HCT116 (cell line): Measurements from ENCODE around the gene UBAC2. TPM values are rescaled to one million over a fixed set of nuclear protein-coding genes. Genes with fewer than 3 reads are reported as not detected.

Experiments used
- ATAC-seq: fragments of 200-7000 bp; cut with Tn5 transposase; 2 replicates; pipeline ENCODE4 v1.9.1; 2020; ENCODE audit warnings: mild to moderate bottlenecking, moderate library complexity
- BruUV-seq: library from RNA; stranded (reverse); fragments of 400-500 nt; replicated peaks from 2 replicates; lab custom pipeline; 2021; lab: Mats Ljungman, UMichigan
- CTCF ChIA-PET: fragments of 300-600 bp; sonication (Branson Sonifier 250); formaldehyde crosslinking; loops from one replicate; lab custom pipeline; 2021; ENCODE audit warnings: antibody characterized with exemption; lab: Charles Lee
- POLR2A ChIA-PET: fragments of 300-600, 350-600 bp; sonication (Branson Sonifier 250); formaldehyde crosslinking; loops from one replicate; lab custom pipeline; 2021; ENCODE audit warnings: antibody characterized with exemption; lab: Charles Lee
- RAD21 ChIA-PET, 2 experiments: fragments of 300-600 bp; sonication (Branson Sonifier 250); formaldehyde crosslinking; loops; one replicate each; lab custom pipeline; 2023; ENCODE audit warnings: low total read pairs in 2 of 2; ENCODE audit not compliant: uncharacterized antibody in 2 of 2, unreplicated experiment in 2 of 2, low non-redundant PET in 1 of 2; lab: Charles Lee
- DNase-seq: peaks from one replicate; pipeline ENCODE4 v3.0.0-alpha.2; 2010; ENCODE audit warnings: low read depth, low spot score
- H2AFZ ChIP-seq: fragments of 200-600 bp; shearing (Covaris generic), sonication (generic); 2 replicates; pipeline ENCODE4 v1.6.1; 2017; ENCODE audit warnings: low read depth, mixed run types, mixed read lengths, antibody characterized with exemption, low read length; ENCODE audit not compliant: poor library complexity, severe bottlenecking
- H3K27ac ChIP-seq: 2 replicates; pipeline ENCODE4 v1.5.1; 2012; ENCODE audit warnings: low read depth, low read length
- H3K27me3 ChIP-seq: fragments of 200-600 bp; sonication (generic); 2 replicates; pipeline ENCODE4 v1.6.1; 2016; ENCODE audit warnings: mixed run types, low read length, mixed read lengths; ENCODE audit not compliant: insufficient read depth
- H3K36me3 ChIP-seq, 2 experiments: fragments of 200-500 bp in 1 of 2; fragments of 200-600 bp in 1 of 2; sonication (Bioruptor generic) in 1 of 2; sonication (generic) in 1 of 2; 2 replicates each; pipeline versions ENCODE4 v1.5.1 to v1.6.1; 2014 to 2016; ENCODE audit warnings: low read length in 2 of 2, inconsistent platforms in 1 of 2, mixed read lengths in 1 of 2, mixed run types in 1 of 2; ENCODE audit not compliant: insufficient read depth in 2 of 2, control insufficient read depth in 1 of 2
- H3K4me1 ChIP-seq, 2 experiments: fragments of 200-600 bp in 1 of 2; sonication (generic) in 1 of 2; 2 replicates each; pipeline versions ENCODE4 v1.5.1 to v1.6.1; 2012 to 2017; ENCODE audit warnings: low read length in 2 of 2, inconsistent platforms in 1 of 2, mild to moderate bottlenecking in 1 of 2, mixed read lengths in 1 of 2, mixed run types in 1 of 2, moderate library complexity in 1 of 2; ENCODE audit not compliant: insufficient read depth in 2 of 2, control insufficient read depth in 1 of 2
- H3K4me2 ChIP-seq: fragments of 200-600 bp; sonication (generic); 2 replicates; pipeline ENCODE4 v1.6.1; 2017; ENCODE audit warnings: mixed run types, low read length, mixed read lengths
- H3K4me3 ChIP-seq, 2 experiments: fragments of 200-600 bp in 1 of 2; sonication (generic) in 1 of 2; replicated peaks in 1 of 2; 2 replicates each; pipeline ENCODE4 v1.5.1; 2011 to 2016; ENCODE audit warnings: low read length in 2 of 2, control low read depth in 1 of 2, low read depth in 1 of 2, mild to moderate bottlenecking in 1 of 2, mixed read lengths in 1 of 2, mixed run types in 1 of 2
- H3K79me2 ChIP-seq: fragments of 200-600 bp; sonication (generic); 2 replicates; pipeline ENCODE4 v1.6.1; 2017; ENCODE audit warnings: mild to moderate bottlenecking, mixed run types, low read length, moderate library complexity, mixed read lengths; ENCODE audit not compliant: insufficient read depth
- H3K9ac ChIP-seq: fragments of 200-600 bp; sonication (generic); 2 replicates; pipeline ENCODE4 v1.6.1; 2016; ENCODE audit warnings: low read length, mixed read lengths
- H3K9me2 ChIP-seq: fragments of 200-600 bp; sonication (generic), shearing (Covaris generic); 2 replicates; pipeline ENCODE4 v1.6.1; 2017; ENCODE audit warnings: mixed run types, mild to moderate bottlenecking, moderate library complexity; ENCODE audit not compliant: insufficient read depth
- H3K9me3 ChIP-seq, 2 experiments: fragments of 200-500 bp in 1 of 2; fragments of 200-600 bp in 1 of 2; sonication (Bioruptor generic) in 1 of 2; sonication (generic) in 1 of 2; 2 replicates each; pipeline ENCODE4 v1.6.1; 2014 to 2017; ENCODE audit warnings: low read length in 2 of 2, mixed read lengths in 2 of 2, inconsistent platforms in 1 of 2, low read depth in 1 of 2, mild to moderate bottlenecking in 1 of 2, mixed run types in 1 of 2, moderate library complexity in 1 of 2; ENCODE audit not compliant: control insufficient read depth in 1 of 2, insufficient read depth in 1 of 2
- H4K20me1 ChIP-seq: fragments of 200-600 bp; sonication (generic), shearing (Covaris generic); 2 replicates; pipeline ENCODE4 v1.6.1; 2017; ENCODE audit warnings: mixed run types, mild to moderate bottlenecking, moderate library complexity; ENCODE audit not compliant: insufficient read depth
- ATF3 ChIP-seq: IDR thresholded peaks from 2 replicates; pipeline ENCODE4 v1.6.1; 2012
- CBX3 ChIP-seq: IDR thresholded peaks from 2 replicates; pipeline ENCODE4 v1.6.1; 2012; ENCODE audit warnings: low read depth
- CEBPB ChIP-seq: IDR thresholded peaks from 2 replicates; pipeline ENCODE4 v1.6.1; 2012; ENCODE audit warnings: low read depth
- CTCF ChIP-seq, 3 experiments: fragments of 200-600 bp in 1 of 3; sonication (generic) in 1 of 3; IDR thresholded peaks in 2 of 3; conservative IDR thresholded peaks in 1 of 3; 2 replicates each; pipeline ENCODE4 v1.5.1; 2012 to 2017; ENCODE audit warnings: low read depth in 2 of 3, low read length in 2 of 3, antibody characterized with exemption in 1 of 3, borderline replicate concordance in 1 of 3, control low read depth in 1 of 3, mild to moderate bottlenecking in 1 of 3, mixed read lengths in 1 of 3, mixed run types in 1 of 3, moderate library complexity in 1 of 3; ENCODE audit not compliant: insufficient read depth in 1 of 3
- EGR1 ChIP-seq: IDR thresholded peaks from 2 replicates; pipeline ENCODE4 v1.6.1; 2012; ENCODE audit warnings: low read depth
- EZH2phosphoT487 ChIP-seq: fragments of 200-600 bp; IDR thresholded peaks from 2 replicates; pipeline ENCODE4 v1.6.1; 2018; ENCODE audit warnings: antibody characterized with exemption, borderline replicate concordance
- MAX ChIP-seq: IDR thresholded peaks from 2 replicates; pipeline ENCODE4 v1.6.1; 2012
- POLR2A ChIP-seq: IDR thresholded peaks from 2 replicates; pipeline ENCODE4 v1.7.0; 2011; ENCODE audit warnings: borderline replicate concordance; ENCODE audit not compliant: insufficient read depth, insufficient read length; ENCODE audit errors: extremely low read depth
- POLR2AphosphoS5 ChIP-seq: IDR thresholded peaks from 2 replicates; pipeline ENCODE4 v1.6.1; 2011; ENCODE audit warnings: mild to moderate bottlenecking, low read depth, low read length, moderate library complexity
- REST ChIP-seq: IDR thresholded peaks from 2 replicates; pipeline ENCODE4 v1.6.1; 2012; ENCODE audit warnings: low read depth
- SIN3A ChIP-seq: IDR thresholded peaks from 2 replicates; pipeline ENCODE4 v1.6.1; 2012; ENCODE audit warnings: low read depth
- SRF ChIP-seq: IDR thresholded peaks from 2 replicates; pipeline ENCODE4 v1.6.1; 2012; ENCODE audit warnings: low read depth
- TCF7L2 ChIP-seq: IDR thresholded peaks from 2 replicates; pipeline ENCODE4 v1.7.0; 2011; ENCODE audit warnings: borderline replicate concordance, inconsistent platforms; ENCODE audit not compliant: insufficient read depth, insufficient read length; ENCODE audit errors: extremely low read depth
- YY1 ChIP-seq: IDR thresholded peaks from 2 replicates; pipeline ENCODE4 v1.6.1; 2011; ENCODE audit warnings: low read length, low read depth, moderate library complexity, mild to moderate bottlenecking; ENCODE audit not compliant: insufficient replicate concordance; ENCODE audit errors: extremely low read depth
- ZBTB33 ChIP-seq: IDR thresholded peaks from 2 replicates; pipeline ENCODE4 v1.6.1; 2011; ENCODE audit warnings: mild to moderate bottlenecking, low read length, moderate library complexity; ENCODE audit not compliant: insufficient replicate concordance; ENCODE audit errors: extremely low read depth
- ZFX ChIP-seq: fragments of 450-650 bp; IDR thresholded peaks from 2 replicates; pipeline ENCODE4 v1.6.1; 2017
- ZNF274 ChIP-seq: fragments of 200-500 bp; sonication (Bioruptor generic); IDR thresholded peaks from 2 replicates; pipeline ENCODE4 v1.6.1; 2014; ENCODE audit warnings: mild to moderate bottlenecking, low read depth, low read length, inconsistent platforms
- intact Hi-C: fragments of 100-400 bp; cut with micrococcal nuclease; formaldehyde crosslinking; loops from 2 replicates; pipeline ENCODE4 v1.10.0; 2022
- total RNA-seq: library from RNA; stranded (reverse); gene quantifications from one replicate; pipeline ENCODE4 v1.2.1, GENCODE V29; 2021; ENCODE audit not compliant: unreplicated experiment

Gene UBAC2
- total RNA-seq, 1 experiment from 2014 or later, result 67.4 TPM

GRCh38 chr13:99367106-99367616 lies 166.5 kb downstream of the UBAC2 start:
- Histone ChIP-seq H3K36me3 (peaks cover 0 to 7% of the 10 kb centered on the region in 2 experiments; a peak in 1 of 4 replicates), H3K9me2 (no peaks in the 10 kb centered on the region), H3K4me3 (no peak overlapping the region), H3K9ac (no peak overlapping the region), H3K27ac (no peak overlapping the region), H4K20me1 (0 out of 2 replicates have a peak, but pooled peaks cover 3% of the 10 kb centered on the region), H3K9me3 (no peaks in the 10 kb centered on the region), H3K4me2 (no peak overlapping the region), H2AFZ (no peak overlapping the region), H3K4me1 (no peaks in the 10 kb centered on the region), H3K27me3 (no peaks in the 10 kb centered on the region), H3K79me2 (no peaks in the 10 kb centered on the region)
- TF ChIP-seq CEBPB (no peak), EZH2phosphoT487 (no peak), POLR2AphosphoS5 (no peak), YY1 (no peak), SIN3A (no peak), SRF (no peak), MAX (no peak), ATF3 (no peak), TCF7L2 (no peak), CBX3 (no peak), POLR2A (no peak), CTCF (IDR thresholded peaks at IDR 0.05 in 2 of 3, conservative IDR thresholded peaks at IDR 0.05 in 1 of 3; ENCODE audit: borderline replicate concordance in 1 of 3, insufficient read depth in 1 of 3, low read depth in 2 of 3, low read length in 2 of 3) (no peak), REST (no peak), ZFX (no peak), ZBTB33 (no peak), ZNF274 (no peak), EGR1 (no peak)
- no TSS peak for BruUV-seq
- intact Hi-C loops, result no loop called here
- POLR2A ChIA-PET, result interaction anchor here (0.7 kb wide), 1 partner anchor 1608 kb away, joined by 3 read pairs; no protein-coding TSS in a partner anchor
- DNase-seq (no peak), ATAC-seq (no peak)
- RAD21 ChIA-PET, result no interaction called here
- CTCF ChIA-PET, result interaction anchor here (1.0 kb wide), 2 partner anchors 43 to 98 kb away, joined by 3 to 4 read pairs; no protein-coding TSS in a partner anchor
